Liver (tissue), 3 donors: ENCODE data around the gene SORL1.

Experiments used
- EGR1 ChIP-seq, 2 donors: IDR thresholded peaks; 2 replicates each; pipeline ENCODE4 v1.6.1; 2016 to 2018; ENCODE audit warnings: antibody characterized with exemption in 2 of 2, low read depth in 2 of 2
- FOXA1 ChIP-seq: IDR thresholded peaks from 2 replicates; pipeline ENCODE4 v1.6.1; 2016; ENCODE audit warnings: antibody characterized with exemption
- GABPA ChIP-seq, 2 donors: IDR thresholded peaks in 1 of 2; conservative IDR thresholded peaks in 1 of 2; 2 replicates each; pipeline ENCODE4 v1.6.1; 2016; ENCODE audit warnings: antibody characterized with exemption in 2 of 2, mild to moderate bottlenecking in 1 of 2, moderate library complexity in 1 of 2
- MAX ChIP-seq: IDR thresholded peaks from 2 replicates; pipeline ENCODE4 v1.6.1; 2016; ENCODE audit warnings: antibody characterized with exemption
- RXRA ChIP-seq, 2 donors: IDR thresholded peaks; 2 replicates each; pipeline ENCODE4 v1.6.1; 2017 to 2018; ENCODE audit warnings: antibody characterized with exemption in 2 of 2, mild to moderate bottlenecking in 1 of 2
- SP1 ChIP-seq: IDR thresholded peaks from 2 replicates; pipeline ENCODE4 v1.6.1; 2018; ENCODE audit warnings: antibody characterized with exemption, mild to moderate bottlenecking
- TAF1 ChIP-seq: conservative IDR thresholded peaks from 2 replicates; pipeline ENCODE4 v1.6.1; 2016; ENCODE audit warnings: antibody characterized with exemption, mild to moderate bottlenecking
- YY1 ChIP-seq: IDR thresholded peaks from 2 replicates; pipeline ENCODE4 v1.6.1; 2016; ENCODE audit warnings: antibody characterized with exemption, mild to moderate bottlenecking
- ZBTB33 ChIP-seq: IDR thresholded peaks from 2 replicates; pipeline ENCODE4 v1.6.1; 2016; ENCODE audit warnings: antibody characterized with exemption
- TF ChIP-seq, protein P1 (sequence below): fragments of 150-350 bp; IDR thresholded peaks from 2 replicates; pipeline ENCODE4 v1.5.1; 2017; ENCODE audit warnings: improper control_type of control experiment, low read depth, low read length; ENCODE audit not compliant: missing input control
- TF ChIP-seq, protein P2 (sequence below): IDR thresholded peaks from 2 replicates; pipeline ENCODE4 v1.6.1; 2016; ENCODE audit warnings: antibody characterized with exemption, mild to moderate bottlenecking
- donor health status: healthy.
- donor health status: healthy.

DNA sequence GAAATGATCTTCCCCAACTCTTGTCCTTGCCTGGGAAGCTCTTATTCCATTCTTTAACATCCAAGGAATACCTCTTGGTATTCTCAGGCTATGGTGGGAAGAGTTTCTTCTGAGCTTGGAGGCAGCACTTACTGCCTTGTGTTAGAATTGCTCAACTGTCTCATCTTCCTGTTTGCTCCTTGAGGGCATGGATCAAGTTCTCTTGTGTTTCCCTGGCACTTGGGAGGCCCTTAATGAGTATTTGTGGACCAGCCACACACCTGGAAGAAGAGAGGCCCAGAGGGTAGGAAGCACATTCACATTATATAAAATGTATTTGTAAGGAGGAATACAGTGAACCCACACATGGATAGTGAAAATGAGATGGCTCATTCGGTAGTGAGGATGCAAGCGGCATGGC is 4.0 kb downstream of the SORL1 start:
- TF ChIP-seq ZBTB33: no peak
- TF ChIP-seq, protein P1, sequence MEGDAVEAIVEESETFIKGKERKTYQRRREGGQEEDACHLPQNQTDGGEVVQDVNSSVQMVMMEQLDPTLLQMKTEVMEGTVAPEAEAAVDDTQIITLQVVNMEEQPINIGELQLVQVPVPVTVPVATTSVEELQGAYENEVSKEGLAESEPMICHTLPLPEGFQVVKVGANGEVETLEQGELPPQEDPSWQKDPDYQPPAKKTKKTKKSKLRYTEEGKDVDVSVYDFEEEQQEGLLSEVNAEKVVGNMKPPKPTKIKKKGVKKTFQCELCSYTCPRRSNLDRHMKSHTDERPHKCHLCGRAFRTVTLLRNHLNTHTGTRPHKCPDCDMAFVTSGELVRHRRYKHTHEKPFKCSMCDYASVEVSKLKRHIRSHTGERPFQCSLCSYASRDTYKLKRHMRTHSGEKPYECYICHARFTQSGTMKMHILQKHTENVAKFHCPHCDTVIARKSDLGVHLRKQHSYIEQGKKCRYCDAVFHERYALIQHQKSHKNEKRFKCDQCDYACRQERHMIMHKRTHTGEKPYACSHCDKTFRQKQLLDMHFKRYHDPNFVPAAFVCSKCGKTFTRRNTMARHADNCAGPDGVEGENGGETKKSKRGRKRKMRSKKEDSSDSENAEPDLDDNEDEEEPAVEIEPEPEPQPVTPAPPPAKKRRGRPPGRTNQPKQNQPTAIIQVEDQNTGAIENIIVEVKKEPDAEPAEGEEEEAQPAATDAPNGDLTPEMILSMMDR: no peak
- TF ChIP-seq SP1: no peak
- TF ChIP-seq MAX: no peak
- TF ChIP-seq, protein P2, sequence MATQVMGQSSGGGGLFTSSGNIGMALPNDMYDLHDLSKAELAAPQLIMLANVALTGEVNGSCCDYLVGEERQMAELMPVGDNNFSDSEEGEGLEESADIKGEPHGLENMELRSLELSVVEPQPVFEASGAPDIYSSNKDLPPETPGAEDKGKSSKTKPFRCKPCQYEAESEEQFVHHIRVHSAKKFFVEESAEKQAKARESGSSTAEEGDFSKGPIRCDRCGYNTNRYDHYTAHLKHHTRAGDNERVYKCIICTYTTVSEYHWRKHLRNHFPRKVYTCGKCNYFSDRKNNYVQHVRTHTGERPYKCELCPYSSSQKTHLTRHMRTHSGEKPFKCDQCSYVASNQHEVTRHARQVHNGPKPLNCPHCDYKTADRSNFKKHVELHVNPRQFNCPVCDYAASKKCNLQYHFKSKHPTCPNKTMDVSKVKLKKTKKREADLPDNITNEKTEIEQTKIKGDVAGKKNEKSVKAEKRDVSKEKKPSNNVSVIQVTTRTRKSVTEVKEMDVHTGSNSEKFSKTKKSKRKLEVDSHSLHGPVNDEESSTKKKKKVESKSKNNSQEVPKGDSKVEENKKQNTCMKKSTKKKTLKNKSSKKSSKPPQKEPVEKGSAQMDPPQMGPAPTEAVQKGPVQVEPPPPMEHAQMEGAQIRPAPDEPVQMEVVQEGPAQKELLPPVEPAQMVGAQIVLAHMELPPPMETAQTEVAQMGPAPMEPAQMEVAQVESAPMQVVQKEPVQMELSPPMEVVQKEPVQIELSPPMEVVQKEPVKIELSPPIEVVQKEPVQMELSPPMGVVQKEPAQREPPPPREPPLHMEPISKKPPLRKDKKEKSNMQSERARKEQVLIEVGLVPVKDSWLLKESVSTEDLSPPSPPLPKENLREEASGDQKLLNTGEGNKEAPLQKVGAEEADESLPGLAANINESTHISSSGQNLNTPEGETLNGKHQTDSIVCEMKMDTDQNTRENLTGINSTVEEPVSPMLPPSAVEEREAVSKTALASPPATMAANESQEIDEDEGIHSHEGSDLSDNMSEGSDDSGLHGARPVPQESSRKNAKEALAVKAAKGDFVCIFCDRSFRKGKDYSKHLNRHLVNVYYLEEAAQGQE: no peak
- no peak for TF ChIP-seq RXRA (IDR thresholded peaks at IDR 0.05)
- TF ChIP-seq FOXA1: no peak
- no peak for TF ChIP-seq EGR1 (IDR thresholded peaks at IDR 0.05; ENCODE audit: low read depth in 2 of 2)
- no peak for TF ChIP-seq YY1
- no peak for TF ChIP-seq TAF1
- TF ChIP-seq GABPA (IDR thresholded peaks at IDR 0.05 in 1 of 2, conservative IDR thresholded peaks at IDR 0.05 in 1 of 2): no peak
